ENCODE results near the gene DACT2.
"Not testable (repeated sequence)": the region's sequence is repeated elsewhere in the genome, so short reads cannot be mapped to it uniquely, and the experiment has no call there.

The DACT2 gene

GRCh38 chr6:168272415-168273325 lies 46.9 kb downstream of the DACT2 start:
- Histone ChIP-seq H3K9me3 (ENCODE audit: control insufficient read depth in 5 of 5, low read length in 5 of 5) (no peaks in the 10 kb centered on the region), H3K4me3 (ENCODE audit: low read depth in 1 of 5, low read length in 5 of 5) (no peak overlapping the region), H3K27ac (ENCODE audit: low read depth, low read length) (no peak overlapping the region), H3K4me1 (ENCODE audit: control insufficient read depth in 5 of 5, insufficient read depth in 5 of 5, low read length in 5 of 5) (no peaks in the 10 kb centered on the region), H3K9ac (ENCODE audit: low read length in 5 of 5) (no peak overlapping the region), H3K27me3 (ENCODE audit: control insufficient read depth in 5 of 5, insufficient read depth in 4 of 5, low read length in 5 of 5) (peaks cover 7 to 21% (median 10%) of the 10 kb centered on the region in 5 donors), H3K36me3 (ENCODE audit: control insufficient read depth in 5 of 5, insufficient read depth in 5 of 5, low read length in 5 of 5) (no peaks in the 10 kb centered on the region)

GRCh38 chr6:168270274-168271172 lies 49.1 kb downstream of the DACT2 start:
- no peak overlapping the region for H3K27ac ChIP-seq (ENCODE audit: low read depth, low read length)
- no peaks in the 10 kb centered on the region for H3K4me1 ChIP-seq (ENCODE audit: control insufficient read depth in 5 of 5, insufficient read depth in 5 of 5, low read length in 5 of 5)
- no peak overlapping the region for H3K9ac ChIP-seq (ENCODE audit: low read length in 5 of 5)
- H3K4me3 ChIP-seq (ENCODE audit: low read depth in 1 of 5, low read length in 5 of 5), result no peak overlapping the region
- peaks cover 6 to 30% (median 9%) of the 10 kb centered on the region in 5 donors for H3K27me3 ChIP-seq (ENCODE audit: control insufficient read depth in 5 of 5, insufficient read depth in 4 of 5, low read length in 5 of 5)
- H3K9me3 ChIP-seq (ENCODE audit: control insufficient read depth in 5 of 5, low read length in 5 of 5), result no peaks in the 10 kb centered on the region
- H3K36me3 ChIP-seq (ENCODE audit: control insufficient read depth in 5 of 5, insufficient read depth in 5 of 5, low read length in 5 of 5), result no peaks in the 10 kb centered on the region

DNA sequence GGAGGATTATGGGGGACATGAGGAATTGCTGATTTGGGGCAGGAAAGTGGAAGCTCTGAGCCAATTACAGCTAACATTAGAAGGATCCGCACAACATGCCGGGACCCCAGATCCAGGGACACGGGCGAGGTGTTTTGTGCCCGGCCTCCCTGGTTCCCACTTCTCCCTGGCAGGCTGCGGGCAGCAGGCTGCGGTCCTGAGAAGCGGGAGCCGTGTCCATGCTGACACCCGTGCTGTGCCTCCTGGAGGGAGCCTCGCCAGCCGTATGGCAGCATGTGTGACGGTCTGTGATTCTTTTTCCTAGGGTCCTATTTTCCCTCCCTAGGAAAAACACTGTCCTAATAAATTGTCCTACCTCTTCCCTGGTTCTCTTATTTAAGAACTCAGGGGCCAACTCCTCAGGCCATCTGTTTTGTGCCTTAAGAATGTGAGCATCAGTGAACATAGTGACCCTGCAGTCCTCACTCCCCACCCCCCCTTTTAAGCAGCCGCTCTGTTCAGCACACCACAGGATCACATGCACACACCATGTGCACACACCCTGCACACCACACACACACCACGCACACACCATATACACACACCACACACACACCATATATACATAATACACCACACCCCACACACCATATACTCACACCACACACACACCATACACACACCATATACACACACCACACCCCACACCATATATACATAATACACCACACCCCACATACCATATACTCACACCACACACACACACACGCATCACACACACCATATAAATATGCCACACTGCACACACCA lies 49.9 kb downstream of the DACT2 start:
- Histone ChIP-seq H3K36me3 (ENCODE audit: control insufficient read depth in 5 of 5, insufficient read depth in 5 of 5, low read length in 5 of 5) (no peaks in the 10 kb centered on the region), H3K4me3 (ENCODE audit: low read depth in 1 of 5, low read length in 5 of 5) (no peak overlapping the region), H3K4me1 (ENCODE audit: control insufficient read depth in 5 of 5, insufficient read depth in 5 of 5, low read length in 5 of 5) (no peaks in the 10 kb centered on the region), H3K27ac (ENCODE audit: low read depth, low read length) (no peak overlapping the region), H3K9me3 (ENCODE audit: control insufficient read depth in 5 of 5, low read length in 5 of 5) (no peaks in the 10 kb centered on the region), H3K27me3 (ENCODE audit: control insufficient read depth in 5 of 5, insufficient read depth in 4 of 5, low read length in 5 of 5) (peaks cover 9 to 27% (median 10%) of the 10 kb centered on the region in 5 donors), H3K9ac (ENCODE audit: low read length in 5 of 5) (no peak overlapping the region)

GRCh38 chr6:168268755-168269154 lies 50.8 kb downstream of the DACT2 start:
- Histone ChIP-seq H3K9ac (ENCODE audit: low read length in 5 of 5) (no peak overlapping the region), H3K27me3 (ENCODE audit: control insufficient read depth in 5 of 5, insufficient read depth in 4 of 5, low read length in 5 of 5) (peaks cover 5 to 22% (median 9%) of the 10 kb centered on the region in 5 donors), H3K9me3 (ENCODE audit: control insufficient read depth in 5 of 5, low read length in 5 of 5) (no peaks in the 10 kb centered on the region), H3K36me3 (ENCODE audit: control insufficient read depth in 5 of 5, insufficient read depth in 5 of 5, low read length in 5 of 5) (no peaks in the 10 kb centered on the region), H3K4me3 (ENCODE audit: low read depth in 1 of 5, low read length in 5 of 5) (no peak overlapping the region), H3K4me1 (ENCODE audit: control insufficient read depth in 5 of 5, insufficient read depth in 5 of 5, low read length in 5 of 5) (no peaks in the 10 kb centered on the region), H3K27ac (ENCODE audit: low read depth, low read length) (no peak overlapping the region)

GRCh38 chr6:168267779-168268178 lies 51.8 kb downstream of the DACT2 start:
- not testable (repeated sequence) for H3K27ac ChIP-seq (ENCODE audit: low read depth, low read length); H3K9me3 ChIP-seq (ENCODE audit: control insufficient read depth in 5 of 5, low read length in 5 of 5); H3K4me1 ChIP-seq (ENCODE audit: control insufficient read depth in 5 of 5, insufficient read depth in 5 of 5, low read length in 5 of 5); H3K9ac ChIP-seq (ENCODE audit: low read length in 5 of 5); H3K36me3 ChIP-seq (ENCODE audit: control insufficient read depth in 5 of 5, insufficient read depth in 5 of 5, low read length in 5 of 5); H3K4me3 ChIP-seq (ENCODE audit: low read depth in 1 of 5, low read length in 5 of 5)
- H3K27me3 ChIP-seq (ENCODE audit: control insufficient read depth in 5 of 5, insufficient read depth in 4 of 5, low read length in 5 of 5), result peaks cover 5 to 18% (median 10%) of the 10 kb centered on the region in 5 donors

DNA sequence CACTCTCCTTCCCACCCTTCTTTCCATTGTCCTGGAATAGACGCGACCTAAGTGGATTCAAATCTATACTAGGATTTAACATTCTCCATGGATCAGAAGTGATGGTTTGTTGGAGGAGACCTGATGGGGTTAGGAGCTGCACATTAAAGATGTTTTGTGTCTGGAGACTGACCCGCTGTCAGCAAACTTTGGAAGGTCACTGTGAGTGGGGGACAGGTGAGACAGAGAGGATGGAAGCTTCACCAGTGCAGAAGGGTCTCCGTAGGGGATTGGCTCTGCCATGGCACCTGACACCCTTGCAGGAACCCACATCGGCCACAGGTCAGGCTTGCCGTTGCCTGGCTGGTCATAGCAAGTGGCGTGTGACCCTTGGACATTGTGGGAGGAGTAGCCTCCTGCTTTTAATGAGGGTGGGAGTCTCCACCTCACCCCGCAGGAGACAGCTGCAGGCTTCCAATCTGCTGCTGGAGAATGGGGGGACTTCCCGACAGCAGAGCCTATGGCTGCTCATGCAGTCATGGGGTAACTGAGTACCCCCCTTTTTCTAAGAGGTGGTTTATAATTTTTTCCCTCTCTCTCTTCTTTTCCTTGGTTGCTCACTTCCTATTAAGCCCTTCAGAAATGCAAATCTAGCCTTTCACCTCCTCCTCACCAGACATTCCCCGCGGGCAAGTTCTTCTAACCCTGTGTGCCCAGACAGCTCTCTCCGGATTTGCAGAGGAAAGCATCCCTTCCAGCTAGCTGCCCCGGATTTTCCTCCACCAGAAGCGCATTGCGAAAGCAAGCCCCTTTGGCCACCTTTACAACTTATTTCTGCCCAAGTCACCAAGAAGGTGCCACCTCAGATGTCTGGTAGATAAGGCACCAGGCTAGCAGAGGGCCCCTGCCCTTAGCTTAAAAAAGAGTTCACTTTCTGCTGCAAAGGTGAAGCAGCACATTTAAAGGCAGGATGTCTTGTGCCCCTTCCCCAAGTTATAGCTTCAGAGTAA lies 53.5 kb downstream of the DACT2 start:
- Histone ChIP-seq H3K9ac (ENCODE audit: low read length in 5 of 5) (no peak overlapping the region), H3K27me3 (ENCODE audit: control insufficient read depth in 5 of 5, insufficient read depth in 4 of 5, low read length in 5 of 5) (peaks cover 5 to 16% (median 9%) of the 10 kb centered on the region in 5 donors), H3K36me3 (ENCODE audit: control insufficient read depth in 5 of 5, insufficient read depth in 5 of 5, low read length in 5 of 5) (no peaks in the 10 kb centered on the region), H3K27ac (ENCODE audit: low read depth, low read length) (no peak overlapping the region), H3K9me3 (ENCODE audit: control insufficient read depth in 5 of 5, low read length in 5 of 5) (no peaks in the 10 kb centered on the region), H3K4me3 (ENCODE audit: low read depth in 1 of 5, low read length in 5 of 5) (no peak overlapping the region), H3K4me1 (ENCODE audit: control insufficient read depth in 5 of 5, insufficient read depth in 5 of 5, low read length in 5 of 5) (no peaks in the 10 kb centered on the region)

DNA sequence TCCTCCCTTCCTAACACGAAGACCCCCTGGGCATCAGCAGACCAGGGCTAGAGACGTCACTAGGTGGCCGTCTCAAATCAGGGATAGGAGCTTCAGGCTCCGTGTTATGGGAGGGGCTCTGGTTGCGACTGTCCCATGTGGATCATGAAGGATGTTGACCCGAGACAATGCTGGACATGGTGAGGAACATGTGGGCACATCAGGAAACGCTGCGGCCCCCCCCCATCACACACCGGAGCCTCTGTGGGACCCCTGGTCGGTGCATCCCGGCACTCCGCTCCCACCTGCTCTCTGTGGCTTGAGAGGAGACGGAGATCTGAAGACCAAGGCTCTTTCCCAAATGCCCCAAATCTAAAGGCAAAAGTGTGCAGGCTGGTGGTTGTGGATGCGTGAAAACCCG lies 54.2 kb downstream of the DACT2 start:
- Histone ChIP-seq H3K9ac (ENCODE audit: low read length in 5 of 5) (no peak overlapping the region), H3K27ac (ENCODE audit: low read depth, low read length) (no peak overlapping the region), H3K4me1 (ENCODE audit: control insufficient read depth in 5 of 5, insufficient read depth in 5 of 5, low read length in 5 of 5) (no peaks in the 10 kb centered on the region), H3K4me3 (ENCODE audit: low read depth in 1 of 5, low read length in 5 of 5) (no peak overlapping the region), H3K36me3 (ENCODE audit: control insufficient read depth in 5 of 5, insufficient read depth in 5 of 5, low read length in 5 of 5) (no peaks in the 10 kb centered on the region), H3K27me3 (ENCODE audit: control insufficient read depth in 5 of 5, insufficient read depth in 4 of 5, low read length in 5 of 5) (peaks cover 5 to 13% (median 6%) of the 10 kb centered on the region in 5 donors), H3K9me3 (ENCODE audit: control insufficient read depth in 5 of 5, low read length in 5 of 5) (no peaks in the 10 kb centered on the region)

GRCh38 chr6:168264593-168265335 lies 54.8 kb downstream of the DACT2 start:
- Histone ChIP-seq H3K27ac (ENCODE audit: low read depth, low read length) (no peak overlapping the region), H3K9me3 (ENCODE audit: control insufficient read depth in 5 of 5, low read length in 5 of 5) (no peaks in the 10 kb centered on the region), H3K4me1 (ENCODE audit: control insufficient read depth in 5 of 5, insufficient read depth in 5 of 5, low read length in 5 of 5) (no peaks in the 10 kb centered on the region), H3K36me3 (ENCODE audit: control insufficient read depth in 5 of 5, insufficient read depth in 5 of 5, low read length in 5 of 5) (no peaks in the 10 kb centered on the region), H3K27me3 (ENCODE audit: control insufficient read depth in 5 of 5, insufficient read depth in 4 of 5, low read length in 5 of 5) (peaks cover 4 to 11% (median 8%) of the 10 kb centered on the region in 5 donors), H3K9ac (ENCODE audit: low read length in 5 of 5) (no peak overlapping the region), H3K4me3 (ENCODE audit: low read depth in 1 of 5, low read length in 5 of 5) (no peak overlapping the region)

Data from subcutaneous abdominal adipose tissue (tissue), 5 donors.